GM21529 (cell line): ENCODE results near the gene ELMO2.
A peak's percentile ranks its signal among the peaks of the same experiment; 100 is the strongest.

Experiments used
- ATAC-seq: cut with Tn5 transposase; IDR thresholded peaks from one replicate; pipeline ENCODE4 v1.9.1; 2021; ENCODE audit not compliant: unreplicated experiment

Gene ELMO2

GRCh38 chr20:46353500-46354206 lies 52.8 kb downstream of the ELMO2 start:
- no peak for ATAC-seq

GRCh38 chr20:46352370-46352938 lies 54.0 kb downstream of the ELMO2 start:
- no peak for ATAC-seq

- ATAC-seq, result peak; percentile 41
Measured at GRCh38 chr20:46351357-46352058, 54.9 kb downstream of the ELMO2 start.

- ATAC-seq, result no peak
Measured at GRCh38 chr20:46350986-46351267, 55.5 kb downstream of the ELMO2 start.

- ATAC-seq, result peak; percentile 69
Measured at GRCh38 chr20:46350201-46350985, 56.0 kb downstream of the ELMO2 start.

GRCh38 chr20:46349742-46350056 lies 56.7 kb downstream of the ELMO2 start:
- ATAC-seq, result no peak

- ATAC-seq, result no peak
Measured at GRCh38 chr20:46349035-46349741, 57.2 kb downstream of the ELMO2 start.

GRCh38 chr20:46347841-46348803 lies 58.3 kb downstream of the ELMO2 start:
- ATAC-seq, result no peak

- ATAC-seq, result no peak
Measured at GRCh38 chr20:46346770-46347169, 59.6 kb downstream of the ELMO2 start.

GRCh38 chr20:46344488-46345162 lies 61.8 kb downstream of the ELMO2 start:
- no peak for ATAC-seq

- ATAC-seq, result no peak
Measured at GRCh38 chr20:46343975-46344357, 62.4 kb downstream of the ELMO2 start.

- no peak for ATAC-seq
Measured at GRCh38 chr20:46343348-46343974, 63.0 kb downstream of the ELMO2 start.

- no peak for ATAC-seq
Measured at GRCh38 chr20:46342451-46343347, 63.7 kb downstream of the ELMO2 start.

- ATAC-seq, result no peak
Measured at GRCh38 chr20:46342010-46342378, 64.4 kb downstream of the ELMO2 start.

- no peak for ATAC-seq
Measured at GRCh38 chr20:46341074-46342009, 65.1 kb downstream of the ELMO2 start.

GRCh38 chr20:46339037-46339436 lies 67.4 kb downstream of the ELMO2 start:
- ATAC-seq, result no peak

GRCh38 chr20:46336735-46337134 lies 69.7 kb downstream of the ELMO2 start:
- ATAC-seq, result no peak
